AG08396 (cell line): ENCODE data around the gene RAB18.
"Not testable (repeated sequence)": the region's sequence is repeated elsewhere in the genome, so short reads cannot be mapped to it uniquely, and the experiment has no call there.

Experiments
- DNase-seq: peaks from one replicate; pipeline ENCODE4 v3.0.0; 2012; ENCODE audit warnings: low spot score, mixed read lengths

RAB18 gene

GRCh38 chr10:27504808-27505460 is 830 bp downstream of the RAB18 start:
- no peak for DNase-seq

GRCh38 chr10:27505537-27505936 is 1.4 kb downstream of the RAB18 start:
- DNase-seq: not testable (repeated sequence)

DNA sequence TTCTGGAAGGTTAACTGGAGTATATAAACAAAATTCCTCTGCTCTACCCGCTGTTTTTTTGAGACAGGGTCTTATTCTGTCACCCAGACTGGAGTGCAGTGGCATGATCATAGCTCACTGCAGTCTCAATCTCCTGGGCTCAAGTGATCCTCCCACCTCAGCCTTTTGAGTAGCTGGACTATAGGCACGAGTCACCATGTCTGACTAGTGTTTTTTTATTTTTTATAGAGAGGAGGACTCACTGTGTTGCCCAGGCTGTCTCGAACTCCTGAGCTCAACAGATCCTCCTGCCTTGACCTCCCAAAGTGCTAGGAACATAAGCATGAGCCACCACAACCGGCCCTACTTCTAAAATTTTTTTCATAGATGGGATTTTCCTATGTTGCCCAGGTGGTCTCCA is 2.2 kb downstream of the RAB18 start:
- DNase-seq: no peak

DNA sequence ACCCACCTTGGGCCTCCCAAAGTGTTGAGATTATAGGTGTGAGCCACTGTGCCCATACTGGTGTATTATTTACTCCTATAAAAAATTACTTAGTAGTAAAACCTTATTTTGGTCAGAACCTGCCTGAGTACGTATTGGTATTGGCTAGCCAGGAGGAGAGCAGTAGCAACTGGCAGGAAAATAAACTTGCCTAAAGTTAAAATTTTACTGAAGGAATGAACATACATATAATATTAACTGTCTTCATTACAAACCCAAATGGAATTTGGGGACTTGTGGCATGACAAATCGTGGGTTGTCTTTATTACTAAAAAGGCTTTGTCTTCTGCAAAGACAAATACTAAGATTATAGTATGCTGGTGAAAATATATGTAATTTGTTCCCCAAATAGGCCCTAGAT is 8.4 kb downstream of the RAB18 start:
- DNase-seq: peak; percentile 5

- peak; percentile 17 for DNase-seq
These were observed 9.5 kb downstream of the RAB18 start for GRCh38 chr10:27513451-27514191.

DNA sequence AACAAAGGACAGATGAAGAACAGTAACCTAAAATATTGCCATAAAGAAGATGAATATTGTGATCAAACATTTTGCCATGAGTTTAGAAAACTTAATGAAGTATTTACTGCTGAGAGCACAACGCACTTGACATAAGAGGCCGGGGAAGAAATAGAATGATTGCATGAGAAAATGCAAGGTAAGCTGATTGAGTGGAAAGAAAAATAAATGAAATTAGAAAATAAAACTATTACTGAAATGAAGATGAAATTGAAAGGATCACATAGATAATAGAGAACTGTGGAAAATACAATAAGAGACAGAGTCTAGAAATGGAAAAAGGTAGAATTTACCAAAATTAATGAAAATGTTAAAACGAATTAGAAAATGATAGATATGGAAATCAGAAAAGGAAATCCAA is 10.1 kb downstream of the RAB18 start:
- DNase-seq: no peak

- DNase-seq: no peak
These were observed 14.2 kb downstream of the RAB18 start for GRCh38 chr10:27518261-27518660.

DNA sequence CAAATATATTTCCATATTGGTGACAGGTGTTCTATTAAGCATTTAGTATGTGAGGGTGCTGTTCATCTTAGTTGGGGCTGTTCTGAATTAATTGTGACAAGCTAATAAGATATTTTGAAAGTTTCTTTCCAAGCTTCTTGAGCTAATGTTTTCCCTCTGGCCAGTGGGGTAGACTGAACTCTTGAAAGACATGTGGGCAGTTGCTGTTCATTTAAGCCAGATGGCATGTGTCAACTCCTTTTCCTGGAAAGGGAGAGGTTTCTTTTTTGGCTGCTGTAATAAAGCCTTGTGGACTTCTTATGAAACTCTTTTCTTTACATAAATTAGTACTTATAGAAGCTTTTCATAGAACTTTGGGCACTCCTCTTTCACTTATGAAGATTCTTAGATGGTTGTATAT is 21.7 kb downstream of the RAB18 start:
- DNase-seq: peak; percentile 25

DNA sequence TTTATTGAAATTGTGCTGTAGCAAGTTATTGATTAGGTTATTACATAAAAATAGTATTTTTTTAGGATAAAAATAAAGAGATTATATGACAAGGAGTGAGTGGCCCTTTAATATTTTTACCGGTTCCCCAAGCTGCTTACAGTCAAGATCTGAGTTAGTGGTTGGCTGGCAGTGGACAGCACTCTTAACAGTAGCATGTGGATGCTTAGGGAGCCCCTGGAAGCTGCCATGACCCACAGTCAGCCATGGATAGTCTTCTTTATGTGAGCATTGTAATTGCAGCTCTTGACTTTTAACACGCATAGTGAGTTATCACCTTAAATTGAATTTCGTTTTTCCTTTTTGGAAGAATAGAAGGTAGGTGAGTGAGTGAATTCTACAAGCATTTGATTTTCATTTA is 22.1 kb downstream of the RAB18 start:
- DNase-seq: no peak

GRCh38 chr10:27527666-27528295 is 23.7 kb downstream of the RAB18 start:
- no peak for DNase-seq

DNA sequence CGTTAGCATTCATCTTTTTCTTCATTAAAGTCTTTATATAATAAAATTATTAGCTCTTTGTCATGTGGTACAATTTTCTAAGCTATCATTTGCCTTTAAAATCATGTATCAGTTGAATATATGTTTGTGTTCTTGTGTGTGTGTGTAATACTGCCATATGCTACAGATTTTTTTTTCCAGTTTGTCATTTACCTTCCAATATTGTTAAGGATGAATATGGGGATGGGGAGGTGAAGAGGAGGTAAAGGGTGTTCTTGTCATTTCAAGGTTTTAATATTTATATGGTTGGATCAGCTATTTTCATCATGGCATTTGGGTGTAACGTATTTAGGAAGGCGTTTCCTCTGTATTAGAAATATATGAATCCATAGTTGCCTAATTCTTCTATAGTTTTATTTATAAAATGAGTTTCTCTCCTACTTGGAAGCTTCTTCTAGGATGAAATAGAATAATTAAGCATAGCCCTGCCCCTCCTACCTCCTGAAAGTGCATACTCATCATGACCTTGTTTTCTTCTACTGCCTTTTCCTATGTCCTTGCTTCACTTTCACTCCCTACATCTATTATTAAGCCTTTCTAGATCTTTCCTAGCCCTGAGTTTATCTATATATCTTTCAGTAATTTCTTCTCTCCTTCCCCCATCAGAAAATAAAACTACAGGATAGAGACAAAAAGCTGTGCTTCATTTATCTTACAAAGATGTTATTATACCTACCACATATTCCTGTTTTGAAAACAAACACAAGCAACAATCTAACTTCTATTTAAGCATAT is 25.1 kb downstream of the RAB18 start:
- DNase-seq: no peak

- no peak for DNase-seq
These were observed 26.4 kb downstream of the RAB18 start for GRCh38 chr10:27530477-27530876.

- DNase-seq: no peak
These were observed 27.3 kb downstream of the RAB18 start for GRCh38 chr10:27531336-27531847.

DNA sequence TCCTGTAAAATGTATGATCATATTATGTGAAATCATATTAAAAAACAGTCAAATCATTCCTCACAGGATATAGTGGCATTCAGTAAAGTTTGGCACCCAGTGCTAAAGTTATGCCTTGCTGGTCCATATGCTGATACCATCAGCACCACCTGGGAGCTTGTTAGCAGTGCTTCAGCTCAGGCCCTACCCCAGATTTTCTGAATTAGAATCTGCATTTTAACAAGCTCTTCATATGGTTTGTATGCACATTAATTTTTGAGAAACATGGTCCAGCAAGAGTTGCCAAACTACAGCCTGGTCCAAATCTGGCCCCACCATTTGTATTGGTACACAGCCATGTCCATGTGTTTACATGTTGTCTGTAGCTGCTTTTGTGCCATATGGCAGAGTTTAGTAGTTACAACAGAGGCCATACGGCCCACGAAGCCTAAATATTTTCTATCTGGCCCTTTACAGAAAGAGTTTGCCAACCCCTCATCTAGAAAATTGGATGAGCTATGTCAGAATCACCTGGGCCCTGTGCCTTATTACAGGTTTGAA is 30.1 kb downstream of the RAB18 start:
- no peak for DNase-seq

DNA sequence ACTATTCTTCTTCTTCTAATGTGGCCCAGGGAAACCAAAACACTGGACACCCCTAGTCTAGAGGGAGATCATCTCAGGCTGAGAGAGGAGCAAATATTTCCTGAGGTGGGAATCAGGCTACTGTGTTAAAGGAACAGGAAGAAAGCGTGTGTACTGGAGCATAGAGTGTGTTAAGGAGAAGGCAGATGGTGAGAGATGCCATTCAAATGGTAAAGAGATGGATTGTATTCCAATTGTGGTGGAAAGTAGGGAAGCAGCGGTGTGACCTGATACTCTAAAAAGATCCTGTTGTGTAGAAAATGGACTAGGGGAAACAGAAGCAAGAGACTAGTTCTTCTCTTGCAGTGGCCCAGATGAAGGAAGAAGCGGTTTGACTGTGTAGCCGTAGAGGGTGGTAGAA is 31.2 kb downstream of the RAB18 start:
- no peak for DNase-seq

DNA sequence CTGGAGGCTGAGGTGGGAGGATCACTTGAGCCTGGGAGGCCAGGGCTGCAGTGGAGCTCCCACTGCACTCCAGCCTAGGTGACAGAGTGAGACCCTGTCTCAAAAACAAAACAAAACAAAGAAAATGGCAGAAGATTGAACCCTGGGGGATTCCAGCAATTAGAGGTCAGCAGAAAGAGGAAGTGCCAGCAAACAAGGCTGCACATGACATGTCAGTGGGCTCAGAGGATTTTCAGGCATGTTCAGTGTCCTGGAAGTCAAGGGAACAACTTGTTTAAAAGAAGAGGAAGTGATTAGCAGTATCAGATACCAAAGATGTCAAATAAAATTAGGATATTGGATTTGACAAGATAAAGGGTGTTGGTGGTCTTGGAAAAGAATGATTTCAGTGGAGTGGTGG is 32.3 kb downstream of the RAB18 start:
- no peak for DNase-seq

GRCh38 chr10:27537166-27537565 is 33.1 kb downstream of the RAB18 start:
- DNase-seq: no peak

- DNase-seq: no peak
These were observed 33.7 kb downstream of the RAB18 start for GRCh38 chr10:27537787-27538186.

DNA sequence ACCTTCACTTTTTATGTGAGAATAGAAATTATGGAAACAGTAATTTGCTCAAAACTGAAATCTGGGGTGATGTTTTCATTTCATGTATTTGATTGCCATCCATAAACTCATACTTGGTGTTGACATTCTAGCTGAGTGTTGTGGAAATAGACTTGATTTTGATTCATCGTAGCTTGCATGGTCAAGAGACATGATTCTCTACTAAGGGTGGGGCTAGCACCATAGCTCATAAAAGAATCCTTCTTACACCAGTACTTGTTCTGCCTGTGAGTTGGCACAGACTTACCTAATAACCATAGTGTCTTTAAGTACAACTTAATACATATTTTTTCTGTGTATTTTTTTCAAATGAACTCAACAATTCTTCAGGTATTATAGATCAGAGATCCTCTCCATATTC is 36.6 kb downstream of the RAB18 start:
- DNase-seq: no peak

DNA sequence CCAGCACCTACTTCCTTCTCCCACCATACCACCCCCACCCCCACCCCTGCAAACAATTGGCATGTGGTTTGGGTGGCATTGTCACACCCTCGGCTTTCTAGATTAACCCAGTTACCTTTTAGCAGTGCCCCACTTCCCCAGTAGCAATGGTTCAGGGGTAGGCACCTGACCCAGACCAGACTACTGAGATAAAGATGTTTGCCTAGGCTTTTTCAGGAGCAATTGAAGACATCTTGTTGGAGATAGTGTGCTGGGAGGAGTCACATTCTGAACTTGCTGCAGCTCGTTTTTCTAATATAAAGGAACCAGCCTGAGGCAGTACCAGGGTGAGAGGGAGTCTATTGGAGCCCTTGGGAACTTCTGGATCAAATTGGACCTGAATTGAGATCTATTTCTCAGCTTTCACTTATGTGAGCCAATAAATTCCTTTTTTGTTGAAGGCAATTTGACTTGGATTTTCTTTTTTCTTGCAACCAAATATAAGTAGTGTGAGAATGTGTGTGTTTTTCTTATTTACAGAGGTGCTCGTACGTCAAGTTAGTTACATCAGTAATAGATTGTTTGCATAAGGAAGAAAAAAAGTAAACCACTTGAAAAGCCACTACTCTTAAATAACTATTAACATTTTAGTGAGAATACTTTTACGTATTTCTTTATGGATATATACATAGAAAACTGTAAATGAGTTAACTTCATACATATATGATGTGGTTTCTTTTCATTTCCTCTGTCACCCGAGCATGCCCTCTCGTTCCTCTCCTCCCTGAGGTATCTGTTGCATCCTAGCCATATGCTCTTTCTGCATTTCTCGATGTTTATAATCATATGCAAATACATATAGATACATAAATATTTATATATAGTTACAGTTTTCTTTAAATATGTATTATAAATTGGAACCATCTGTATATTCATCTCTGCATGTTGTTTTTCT is 38.0 kb downstream of the RAB18 start:
- no peak for DNase-seq

GRCh38 chr10:27542812-27543211 is 38.7 kb downstream of the RAB18 start:
- no peak for DNase-seq
